Progenitor cell of endocrine pancreas (in vitro differentiated cells): ENCODE data around the gene PTPRQ. TPM values are rescaled to one million over a fixed set of nuclear protein-coding genes. Genes with fewer than 3 reads are reported as not detected.

Experiments used
- DNase-seq: peaks from one replicate; pipeline ENCODE4 v3.0.0; 2021; ENCODE audit warnings: low spot score; ENCODE audit not compliant: unreplicated experiment
- H3K27ac Mint-ChIP-seq: 2 replicates; pipeline ENCODE4 v1.8.0; 2021; ENCODE audit warnings: mild to moderate bottlenecking, moderate library complexity, mixed read lengths
- H3K27me3 Mint-ChIP-seq: 2 replicates; pipeline ENCODE4 v1.8.0; 2021; ENCODE audit warnings: mixed read lengths
- H3K36me3 Mint-ChIP-seq: 2 replicates; pipeline ENCODE4 v1.8.0; 2022; ENCODE audit warnings: mixed read lengths; ENCODE audit not compliant: insufficient read depth
- H3K4me1 Mint-ChIP-seq: 2 replicates; pipeline ENCODE4 v1.8.0; 2021; ENCODE audit warnings: low read depth, mixed read lengths
- H3K4me3 Mint-ChIP-seq: 2 replicates; pipeline ENCODE4 v1.8.0; 2021; ENCODE audit warnings: low read depth, mild to moderate bottlenecking, moderate library complexity, mixed read lengths
- H3K9me3 Mint-ChIP-seq: 2 replicates; pipeline ENCODE4 v1.8.0; 2021; ENCODE audit warnings: low read depth, mixed read lengths
- CTCF ChIP-seq: fragments of 200-600 bp; sonication (generic); IDR thresholded peaks from one replicate; pipeline ENCODE4 v1.5.0; 2021; ENCODE audit warnings: antibody characterized with exemption, mild to moderate bottlenecking; ENCODE audit not compliant: unreplicated experiment
- total RNA-seq: library from RNA; stranded (reverse); gene quantifications from 2 replicates; pipeline ENCODE4 v1.2.1, GENCODE V29; 2021

Gene PTPRQ
- total RNA-seq, 1 donor from 2014 or later, result 0.19 TPM

GRCh38 chr12:80641936-80642335, 197.9 kb downstream of the PTPRQ start:
- Mint-ChIP-seq H3K4me3 (no peak overlapping the region), H3K27ac (no peak overlapping the region), H3K27me3 (no peaks in the 10 kb centered on the region)

GRCh38 chr12:80643961-80644360, 199.9 kb downstream of the PTPRQ start:
- H3K27me3 Mint-ChIP-seq, result no peaks in the 10 kb centered on the region

More at GRCh38 chr12:80641936-80642335, 197.9 kb downstream of the PTPRQ start:
- Mint-ChIP-seq H3K4me1 (peaks cover 4% of the 10 kb centered on the region), H3K36me3 (no peaks in the 10 kb centered on the region), H3K9me3 (peaks cover 4% of the 10 kb centered on the region)
- DNase-seq, result no peak
- no peak for TF ChIP-seq CTCF

GRCh38 chr12:80648881-80649280, 204.8 kb downstream of the PTPRQ start:
- H3K4me3 Mint-ChIP-seq, result no peak overlapping the region
- H3K36me3 Mint-ChIP-seq, result no peaks in the 10 kb centered on the region
- H3K4me1 Mint-ChIP-seq, result peaks cover 19% of the 10 kb centered on the region
- no peak for DNase-seq
- no peaks in the 10 kb centered on the region for H3K27me3 Mint-ChIP-seq
- H3K9me3 Mint-ChIP-seq, result peaks cover 4% of the 10 kb centered on the region
- TF ChIP-seq CTCF, result no peak
- no peak overlapping the region for H3K27ac Mint-ChIP-seq

More at GRCh38 chr12:80643961-80644360, 199.9 kb downstream of the PTPRQ start:
- H3K4me3 Mint-ChIP-seq, result no peak overlapping the region
- no peak for TF ChIP-seq CTCF
- H3K36me3 Mint-ChIP-seq, result no peaks in the 10 kb centered on the region
- no peak overlapping the region for H3K27ac Mint-ChIP-seq
- H3K4me1 Mint-ChIP-seq, result peaks cover 9% of the 10 kb centered on the region
- DNase-seq, result no peak
- peaks cover 4% of the 10 kb centered on the region for H3K9me3 Mint-ChIP-seq

- H3K4me3 Mint-ChIP-seq, result no peak overlapping the region
- H3K9me3 Mint-ChIP-seq, result no peaks in the 10 kb centered on the region
- no peak overlapping the region for H3K27ac Mint-ChIP-seq
- H3K4me1 Mint-ChIP-seq, result peaks cover 6% of the 10 kb centered on the region
- H3K36me3 Mint-ChIP-seq, result no peaks in the 10 kb centered on the region
- H3K27me3 Mint-ChIP-seq, result no peaks in the 10 kb centered on the region
- DNase-seq, result no peak
- no peak for TF ChIP-seq CTCF
Observed at GRCh38 chr12:80655751-80656150, 211.7 kb downstream of the PTPRQ start.

GRCh38 chr12:80659512-80660063, 215.6 kb downstream of the PTPRQ start:
- Mint-ChIP-seq H3K4me1 (peaks cover 1% of the 10 kb centered on the region), H3K27me3 (no peaks in the 10 kb centered on the region), H3K36me3 (no peaks in the 10 kb centered on the region), H3K4me3 (no peak overlapping the region), H3K9me3 (no peaks in the 10 kb centered on the region), H3K27ac (no peak overlapping the region)
- no peak for DNase-seq
- no peak for TF ChIP-seq CTCF
